Measurements from ENCODE around the gene DHX57. TPM values are rescaled to one million over a fixed set of nuclear protein-coding genes. Genes with fewer than 3 reads are reported as not detected.
"Not testable (repeated sequence)": the region's sequence is repeated elsewhere in the genome, so short reads cannot be mapped to it uniquely, and the experiment has no call there.

Gene DHX57
- polyA plus RNA-seq, 4 donors = 28.0 to 38.4 (median 34.9) TPM

DNA sequence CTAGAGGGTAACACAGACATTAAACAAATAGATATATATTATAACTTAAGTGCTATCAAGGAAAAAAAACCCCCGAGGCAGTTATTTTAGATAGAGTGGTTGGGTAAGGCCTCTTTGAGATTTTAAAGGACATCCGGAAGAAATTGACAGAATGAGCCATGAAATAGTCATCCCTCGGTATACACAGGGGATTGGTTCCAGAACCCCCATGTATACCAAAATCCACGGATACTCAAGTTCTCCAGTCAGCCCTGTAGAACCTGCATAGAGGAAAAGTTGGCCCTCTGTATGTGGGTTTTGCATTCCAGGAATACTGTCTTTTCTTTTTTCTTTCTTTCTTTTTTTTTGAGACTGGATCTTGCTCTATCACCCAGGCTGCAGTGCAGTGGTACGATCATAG is 2.0 kb downstream of the DHX57 start:
- DNase-seq (ENCODE audit: low read depth in 4 of 4, low spot score in 3 of 4) = no peak

DNA sequence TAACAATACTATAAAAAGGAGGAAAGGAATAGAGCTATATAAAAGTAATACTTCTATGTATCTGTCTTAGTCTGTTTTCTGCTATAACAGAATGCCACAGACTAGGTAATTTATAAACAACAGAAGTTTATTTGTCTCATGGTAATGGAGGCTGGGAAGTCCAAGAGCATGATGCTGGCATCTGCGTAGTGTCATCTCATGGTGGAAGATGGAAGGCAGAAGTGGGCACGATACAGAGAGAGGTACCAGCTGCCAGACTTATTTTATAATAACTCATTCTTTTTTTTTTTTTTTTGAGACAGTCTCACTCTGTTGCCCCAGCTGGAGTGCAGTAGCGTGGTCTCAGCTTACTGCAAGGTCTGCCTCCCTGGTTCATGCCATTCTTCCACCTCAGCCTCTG is 4.3 kb downstream of the DHX57 start:
- DNase-seq (ENCODE audit: low read depth in 4 of 4, low spot score in 3 of 4) = no peak

DNA sequence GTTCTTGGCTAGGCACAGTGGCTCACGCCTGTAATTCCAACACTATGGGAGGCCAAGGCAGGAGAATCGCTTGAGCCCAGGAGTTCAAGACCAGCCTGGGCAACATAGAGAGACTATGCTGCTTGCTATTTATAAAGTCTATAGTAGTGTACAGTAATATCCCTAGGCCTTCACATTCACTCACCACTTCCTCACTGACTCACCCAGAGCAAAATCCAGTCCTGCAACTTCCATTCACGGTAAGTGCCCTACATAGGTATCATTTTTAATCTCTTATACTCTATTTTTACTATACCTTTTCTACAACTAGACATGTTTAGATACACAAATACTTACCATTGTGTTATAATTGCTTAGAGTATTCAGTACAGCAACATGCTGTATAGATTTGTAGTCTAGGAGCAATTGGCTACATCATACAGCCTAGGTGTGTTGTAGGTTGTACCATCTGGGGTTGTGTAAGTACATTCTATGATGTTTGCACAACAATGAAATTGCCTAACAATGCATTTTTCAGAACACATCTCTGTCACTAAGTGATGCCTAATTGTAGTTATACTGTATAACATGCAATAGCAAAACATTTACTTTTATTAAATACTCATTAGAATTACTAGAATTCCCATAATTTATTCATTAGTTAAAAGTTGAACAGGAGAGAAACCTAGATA is 8.8 kb downstream of the DHX57 start:
- no peak for DNase-seq (ENCODE audit: low read depth in 4 of 4, low spot score in 3 of 4)

DNA sequence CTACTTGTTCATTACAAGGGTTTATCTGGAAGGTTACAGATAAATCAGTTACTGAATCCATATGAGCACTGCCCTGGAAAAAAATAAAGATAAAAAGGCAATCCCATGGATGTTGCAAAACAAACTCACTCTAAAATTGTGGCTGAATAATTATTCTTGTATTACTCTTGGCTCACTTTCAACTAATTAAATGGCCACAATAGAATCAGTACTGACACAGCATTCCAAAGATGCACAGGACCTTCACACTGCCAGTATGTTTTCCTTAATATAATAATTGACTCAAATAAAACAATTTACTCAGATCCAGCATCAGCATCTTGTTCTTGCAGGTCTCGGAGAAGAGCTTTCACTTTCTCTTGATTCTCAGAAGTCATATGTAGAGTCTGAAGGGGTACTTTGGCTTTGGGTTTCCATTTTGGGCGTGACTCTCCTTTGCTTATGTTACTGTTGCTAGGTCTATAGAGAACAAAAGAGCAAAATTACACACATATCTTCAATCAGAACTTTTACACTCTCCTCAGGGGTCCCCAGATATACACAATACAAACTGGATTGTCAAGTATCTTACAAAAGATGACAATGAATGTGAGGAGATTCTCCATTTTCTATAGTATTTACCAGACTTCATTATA is 12.6 kb downstream of the DHX57 start:
- no peak for DNase-seq (ENCODE audit: low read depth in 4 of 4, low spot score in 3 of 4)

DNA sequence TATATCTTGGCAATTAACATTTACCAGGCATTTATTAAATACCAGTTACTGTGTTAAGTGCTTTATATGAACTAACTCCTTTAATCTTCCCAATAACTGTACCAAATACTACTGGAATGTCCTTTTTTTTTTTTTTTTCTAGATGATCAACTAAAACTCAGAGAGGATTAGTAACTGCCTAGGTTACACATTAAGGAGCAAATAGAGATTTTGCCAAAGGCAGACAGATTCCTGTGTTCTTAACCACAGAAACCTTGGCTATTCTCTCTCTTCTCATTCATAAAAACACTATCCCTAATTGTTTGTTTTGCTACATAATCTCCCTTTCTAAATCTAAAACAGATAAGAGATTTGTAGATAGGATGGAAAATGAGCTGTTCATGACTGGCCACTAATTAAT is 13.3 kb downstream of the DHX57 start:
- no peak for DNase-seq (ENCODE audit: low read depth in 4 of 4, low spot score in 3 of 4)

DNA sequence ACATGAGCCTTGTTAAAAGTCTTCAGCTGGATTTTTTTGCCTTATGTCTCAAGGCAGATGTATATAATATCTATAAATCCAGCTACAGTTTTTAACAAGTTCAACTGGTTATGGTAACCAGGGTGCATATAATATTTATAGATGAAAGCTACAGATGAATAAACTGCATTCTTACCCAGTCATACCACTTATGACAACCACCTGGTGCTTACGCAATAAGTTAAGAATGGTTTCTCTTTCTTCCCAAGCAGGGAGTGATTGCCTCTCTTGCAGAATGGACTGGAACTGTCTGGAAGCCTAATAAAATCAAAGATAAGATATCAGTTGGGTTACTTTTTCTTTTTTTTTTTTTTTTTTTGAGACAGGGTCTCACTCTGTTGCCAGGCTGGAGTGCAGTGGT is 19.6 kb downstream of the DHX57 start:
- DNase-seq (ENCODE audit: low read depth in 4 of 4, low spot score in 3 of 4) = no peak

DNA sequence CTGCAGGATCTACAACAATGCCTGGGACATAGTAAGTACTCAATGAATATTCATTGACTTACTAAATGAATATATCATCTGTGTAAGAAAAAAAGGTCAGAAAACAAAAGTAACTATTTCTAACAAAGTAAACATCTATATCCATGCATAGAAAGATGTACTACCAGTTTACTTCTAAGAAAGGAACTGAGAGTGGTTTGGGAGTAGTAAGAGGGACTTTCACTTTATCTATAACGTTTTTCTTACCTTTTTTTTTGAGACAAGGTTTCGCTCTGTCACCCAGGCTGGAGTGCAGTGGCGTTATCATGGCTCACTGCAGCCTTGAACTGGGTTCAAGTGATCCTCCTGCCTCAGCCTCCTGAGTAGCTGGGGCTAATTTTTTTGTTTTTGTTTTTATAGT is 25.7 kb downstream of the DHX57 start:
- no peak for DNase-seq (ENCODE audit: low read depth in 4 of 4, low spot score in 3 of 4)

DNA sequence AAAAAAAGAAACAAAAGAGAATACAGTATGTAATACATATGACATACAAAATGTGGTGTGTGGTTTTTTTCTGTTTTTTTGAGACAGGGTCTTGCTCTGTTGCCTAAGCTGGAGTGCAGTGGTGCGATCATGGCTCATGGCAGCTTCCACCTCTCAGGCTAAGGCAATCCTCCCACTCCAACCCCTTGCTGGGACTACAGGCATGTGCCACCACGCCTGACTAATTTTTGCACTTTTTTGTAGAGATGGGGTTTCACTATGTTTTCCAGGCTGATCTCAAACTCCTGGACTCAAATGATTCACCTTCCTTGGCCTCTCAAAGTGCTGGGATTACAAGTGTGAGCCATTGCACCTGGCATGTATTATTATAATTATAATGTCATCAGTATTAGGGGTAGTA is 38.9 kb downstream of the DHX57 start:
- peak in 1 of 4 donors; percentile 14 for DNase-seq (ENCODE audit: low read depth in 4 of 4, low spot score in 3 of 4)

DNA sequence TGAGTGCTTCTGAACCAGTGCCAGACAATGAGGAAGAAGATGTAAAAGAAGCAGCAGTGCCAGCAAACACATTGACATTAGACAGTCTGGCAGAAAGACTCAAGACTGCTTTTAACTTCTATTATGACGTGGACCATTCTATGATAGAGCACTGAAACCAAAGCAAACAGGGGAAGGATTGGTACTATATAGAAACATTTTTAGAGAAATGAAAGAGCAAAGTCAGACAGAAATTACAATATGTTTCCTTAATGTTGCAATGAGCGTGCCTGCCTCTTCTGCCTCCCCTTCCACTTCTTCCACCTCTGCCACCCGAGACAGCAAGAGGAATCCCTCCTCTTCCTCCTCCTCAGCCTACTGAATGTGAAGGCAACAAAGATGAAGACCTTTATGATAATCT is 39.7 kb downstream of the DHX57 start:
- no peak for DNase-seq (ENCODE audit: low read depth in 4 of 4, low spot score in 3 of 4)

DNA sequence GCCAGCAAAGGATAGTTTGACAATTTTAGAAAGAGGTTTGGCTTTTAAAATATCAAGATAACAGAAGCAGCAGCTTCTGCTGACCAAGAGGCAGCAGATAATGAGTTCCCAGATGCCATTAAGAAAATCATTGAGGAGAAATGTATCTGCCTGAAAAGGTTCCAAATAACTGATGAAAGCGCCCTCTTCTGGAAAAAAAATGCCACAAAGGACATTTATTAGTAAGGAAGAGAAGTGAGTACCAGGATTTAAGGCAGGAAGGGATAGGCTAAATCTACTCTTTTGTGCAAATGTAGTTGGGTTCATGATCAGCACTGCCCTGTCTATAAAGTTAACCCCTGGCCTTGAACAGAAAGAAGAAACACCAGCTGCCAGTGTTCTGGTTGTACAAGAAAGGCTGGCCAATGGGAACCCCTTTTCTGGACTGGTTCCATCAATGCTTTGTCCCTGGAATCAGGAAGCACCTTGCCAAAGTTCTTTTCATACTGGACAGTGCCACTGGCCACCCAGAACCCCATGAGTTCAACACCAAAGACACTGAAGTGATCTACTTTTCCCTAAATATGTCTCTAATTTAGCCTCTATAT is 40.6 kb downstream of the DHX57 start:
- DNase-seq (ENCODE audit: low read depth in 4 of 4, low spot score in 3 of 4) = no peak

DNA sequence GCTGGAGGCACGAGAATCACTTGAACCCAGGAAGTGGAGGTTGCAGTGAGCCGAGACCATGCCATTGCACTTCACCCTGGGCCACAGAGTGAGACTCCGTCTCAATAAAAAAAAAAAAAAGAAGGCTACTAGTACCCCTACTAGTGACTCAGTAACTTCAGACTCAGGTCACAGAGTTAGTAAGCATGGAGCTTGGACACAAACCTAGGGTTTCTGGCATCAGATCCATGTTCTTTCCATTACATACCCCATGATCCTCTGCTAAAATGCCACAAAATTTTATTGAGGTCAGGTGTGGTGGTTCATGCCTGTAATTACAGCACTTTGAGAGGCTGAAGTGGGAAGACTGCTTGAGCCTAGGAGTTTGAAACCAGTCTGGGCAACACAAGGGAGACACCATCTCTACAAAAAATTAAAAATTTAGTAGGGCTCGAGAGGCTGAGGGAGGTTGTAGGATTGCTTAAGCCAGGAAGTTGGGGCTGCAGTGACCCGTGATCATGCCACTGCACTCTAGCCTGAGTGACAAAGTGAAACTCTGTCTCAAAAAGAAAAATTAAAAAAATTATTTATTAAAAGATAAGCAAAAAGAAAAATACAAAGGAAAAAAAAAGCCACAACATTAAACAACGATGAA is 45.1 kb downstream of the DHX57 start:
- DNase-seq (ENCODE audit: low read depth in 4 of 4, low spot score in 3 of 4) = no peak

DNA sequence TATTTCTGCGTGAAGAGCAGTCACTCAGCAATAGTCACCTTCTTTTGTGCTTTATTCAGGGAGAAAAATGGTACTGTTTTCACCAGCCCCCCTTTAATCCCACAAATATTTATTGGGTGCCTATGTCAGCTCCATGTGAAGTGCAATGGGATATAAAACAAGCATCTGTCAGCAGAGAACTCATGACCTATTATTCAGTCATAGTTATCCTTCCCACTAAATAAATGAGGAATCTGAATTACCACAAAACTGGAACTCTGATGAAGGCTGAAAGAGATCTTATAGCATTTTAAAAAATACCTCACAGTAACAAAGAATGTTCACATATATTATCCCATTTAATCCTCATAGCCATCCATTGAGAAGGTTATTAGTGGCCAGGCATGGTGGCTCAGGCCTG is 45.8 kb downstream of the DHX57 start:
- DNase-seq (ENCODE audit: low read depth in 4 of 4, low spot score in 3 of 4) = no peak

DNA sequence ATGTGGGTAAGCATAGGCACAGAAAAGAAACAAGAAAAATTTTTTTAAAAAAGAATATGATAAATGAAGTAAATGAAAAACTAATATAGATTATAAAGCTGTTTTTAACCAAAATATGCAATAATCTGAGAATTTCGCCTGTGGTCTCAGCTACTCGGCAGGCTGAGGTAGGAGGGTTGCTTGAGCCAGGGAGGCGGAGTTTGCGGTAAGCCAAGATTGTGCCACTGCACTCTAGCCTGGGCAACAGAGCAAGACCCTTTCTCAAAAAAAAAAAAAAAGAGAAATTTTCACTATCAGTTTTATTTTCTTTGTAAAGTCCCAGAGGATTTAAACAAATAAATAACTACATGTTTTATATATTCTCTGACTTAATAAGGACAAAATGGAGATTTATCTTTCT is 47.3 kb downstream of the DHX57 start:
- DNase-seq (ENCODE audit: low read depth in 4 of 4, low spot score in 3 of 4) = no peak

DNA sequence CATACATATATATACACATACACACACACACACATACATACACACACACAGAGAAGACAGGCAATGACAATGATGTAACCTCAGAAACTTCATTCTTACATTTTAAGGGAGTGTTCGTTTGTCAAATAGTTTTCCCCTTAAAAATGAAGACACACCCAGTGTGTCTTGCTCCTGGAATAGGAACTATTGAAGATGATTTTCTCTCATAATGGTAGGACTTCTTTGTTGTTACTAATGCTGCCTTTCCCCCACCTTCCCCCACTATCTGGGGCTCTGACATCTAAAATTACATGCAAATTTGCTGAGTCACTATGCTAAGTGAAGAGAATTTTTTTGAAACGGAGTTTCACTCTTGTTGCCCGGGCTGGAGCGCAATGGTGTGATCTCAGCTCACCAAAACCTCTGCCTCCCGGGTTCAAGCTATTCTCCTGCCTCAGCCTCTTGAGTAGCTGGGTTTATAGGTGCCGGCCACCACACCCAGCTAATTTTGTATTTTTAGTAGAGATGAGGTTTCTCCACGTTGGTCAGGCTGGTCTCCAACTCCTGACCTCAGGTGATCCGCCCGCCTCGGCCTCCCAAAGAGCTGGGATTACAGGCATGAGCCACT is 48.1 kb downstream of the DHX57 start:
- not testable (repeated sequence) for DNase-seq (ENCODE audit: low read depth in 4 of 4, low spot score in 3 of 4)

DNA sequence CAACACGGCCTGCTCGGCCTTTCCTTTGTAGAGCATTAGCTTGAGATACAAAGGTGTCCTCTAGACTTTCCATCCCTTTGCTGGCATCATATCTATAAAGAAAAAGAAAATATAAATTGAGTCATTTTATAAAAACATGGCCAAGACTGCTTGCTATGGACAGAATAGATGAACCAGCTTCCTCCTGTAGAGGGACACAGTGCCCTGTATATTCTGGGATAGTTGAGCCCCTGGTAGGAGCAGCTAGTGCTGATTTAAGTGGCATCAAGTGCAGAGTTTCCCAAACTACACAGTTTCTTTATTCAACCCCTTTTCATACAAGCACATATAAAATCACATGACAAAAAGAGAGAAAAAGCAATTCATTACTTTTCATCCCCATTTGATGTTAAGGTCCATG is 49.8 kb downstream of the DHX57 start:
- DNase-seq (ENCODE audit: low read depth in 4 of 4, low spot score in 3 of 4) = no peak

DNA sequence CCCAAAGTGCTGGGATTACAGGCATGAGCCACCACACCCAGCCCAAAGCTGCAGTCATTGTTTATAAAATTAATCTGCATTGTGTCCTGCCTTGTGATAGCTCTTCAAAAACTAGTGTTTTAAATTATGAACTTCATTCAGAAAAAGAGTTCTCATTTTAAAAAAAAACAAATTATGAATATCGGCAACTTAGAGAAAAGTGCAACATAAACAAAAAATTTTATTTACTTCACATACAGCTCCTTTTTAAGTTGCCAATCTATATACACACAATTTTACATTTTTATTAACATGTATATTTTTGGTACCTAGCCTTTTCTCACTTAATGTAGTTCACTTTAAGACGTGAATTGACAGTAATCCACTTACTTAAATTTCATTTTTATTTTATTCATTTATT is 50.8 kb downstream of the DHX57 start:
- DNase-seq (ENCODE audit: low read depth in 4 of 4, low spot score in 3 of 4) = no peak

DNA sequence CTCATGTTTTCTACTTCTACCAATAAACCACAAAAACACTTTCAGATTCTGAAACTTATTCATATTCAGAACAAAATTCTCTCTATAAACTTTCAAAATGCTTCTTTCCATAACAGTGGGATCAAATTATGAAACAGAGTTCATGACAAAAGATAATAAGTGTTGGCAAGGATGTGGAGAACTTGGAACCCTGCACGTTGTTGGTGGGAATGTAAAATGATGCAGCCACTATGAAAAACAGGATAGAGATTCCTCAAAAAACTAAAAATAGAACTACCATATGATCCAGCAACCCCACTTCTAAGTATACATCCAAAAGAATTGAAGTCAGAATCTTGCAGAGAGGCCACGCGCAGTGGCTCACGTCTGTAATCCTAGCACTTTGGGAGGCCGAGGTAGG is 52.3 kb downstream of the DHX57 start:
- DNase-seq (ENCODE audit: low read depth in 4 of 4, low spot score in 3 of 4) = no peak

DNA sequence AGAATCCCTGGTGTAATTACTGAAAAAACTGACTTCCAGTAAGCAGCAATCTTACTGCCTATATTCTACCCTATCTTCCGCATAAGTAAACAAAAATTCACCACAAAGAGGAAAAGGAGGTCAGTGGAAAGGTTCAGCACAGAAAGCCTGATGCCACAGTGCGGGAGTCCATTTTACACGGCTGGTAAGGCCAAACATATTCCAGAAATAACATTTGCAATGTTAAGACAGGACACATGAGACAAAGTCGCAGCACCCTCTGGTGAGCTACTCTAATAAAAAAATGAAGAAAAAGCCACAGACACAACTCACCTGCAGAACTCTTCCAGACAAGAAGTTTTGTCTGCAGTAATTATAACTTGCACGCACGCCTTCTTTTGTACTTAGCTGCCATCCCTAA is 57.2 kb downstream of the DHX57 start:
- no peak for DNase-seq (ENCODE audit: low read depth in 4 of 4, low spot score in 3 of 4)

DNA sequence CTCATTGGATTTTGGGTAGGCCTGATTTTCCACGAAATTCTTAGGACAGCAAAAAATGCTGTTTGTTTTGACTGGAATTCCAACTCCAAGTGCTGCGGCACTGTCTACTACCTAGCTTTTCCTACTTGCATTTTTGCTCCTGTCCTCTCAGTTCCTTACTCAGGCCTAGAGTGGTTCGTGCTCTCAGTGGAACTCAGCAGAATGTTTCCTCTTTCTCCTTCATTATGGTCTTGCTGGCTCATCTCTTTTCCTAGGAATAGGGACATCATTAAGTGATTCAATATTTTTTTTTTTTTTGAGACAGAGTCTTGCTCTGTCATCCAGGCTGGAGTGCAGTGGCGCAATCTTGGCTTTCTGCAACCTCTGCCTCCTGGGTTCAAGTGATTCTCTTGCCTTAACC is 59.8 kb downstream of the DHX57 start:
- DNase-seq (ENCODE audit: low read depth in 4 of 4, low spot score in 3 of 4) = no peak

DNA sequence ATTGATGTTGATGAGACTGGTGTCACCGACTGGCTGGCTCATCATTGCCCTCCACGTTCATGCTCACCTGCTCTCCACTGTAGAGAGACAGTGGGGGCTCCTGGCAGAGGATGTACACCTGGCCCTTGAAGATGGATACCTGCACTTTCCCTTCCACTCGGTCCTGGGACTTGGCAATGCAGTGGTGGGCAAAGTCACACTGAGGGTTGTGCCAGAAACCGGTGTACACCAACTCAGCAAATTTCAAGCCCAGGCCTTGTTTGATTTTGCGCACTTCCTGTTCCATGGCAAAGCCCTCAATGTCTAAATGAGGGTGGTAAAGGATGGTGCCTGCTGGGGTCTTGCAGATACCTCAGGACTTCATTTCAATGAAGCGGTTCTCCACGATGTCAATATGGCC is 65.2 kb downstream of the DHX57 start:
- no peak for DNase-seq (ENCODE audit: low read depth in 4 of 4, low spot score in 3 of 4)

DNA sequence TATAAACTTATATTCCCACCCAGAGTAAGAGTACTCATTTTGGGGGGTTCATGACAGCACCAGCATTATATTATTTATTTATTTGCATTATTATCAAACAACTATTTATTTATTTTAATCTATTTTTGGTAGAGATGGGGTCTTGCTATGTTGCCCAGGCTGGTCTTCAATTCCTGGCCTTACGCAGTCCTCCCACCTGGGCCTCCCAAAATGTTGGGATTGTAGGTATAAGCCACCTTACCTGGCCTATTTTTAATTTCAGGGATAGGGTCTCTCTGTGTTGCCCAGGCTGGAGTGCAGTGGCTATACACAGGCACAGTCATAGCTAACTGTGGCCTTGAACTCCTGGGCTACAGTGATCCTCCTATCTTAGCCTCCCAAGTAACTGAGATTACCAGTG is 67.1 kb downstream of the DHX57 start:
- no peak for DNase-seq (ENCODE audit: low read depth in 4 of 4, low spot score in 3 of 4)

DNA sequence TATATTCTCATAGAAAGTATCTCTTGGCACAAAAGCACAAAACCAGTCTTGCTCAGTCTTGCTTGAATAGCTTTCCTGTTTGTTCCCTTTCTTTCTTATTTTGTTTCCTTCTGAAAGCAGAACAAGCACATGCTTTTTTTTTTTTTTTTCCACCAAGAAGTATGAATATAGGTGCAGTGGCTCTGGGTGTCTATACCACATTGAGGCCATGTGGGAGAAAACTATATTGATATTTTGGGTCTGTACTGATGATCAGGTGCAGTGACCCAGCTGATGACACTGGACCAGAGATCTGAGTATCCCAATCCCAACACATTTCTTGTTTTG is 69.0 kb downstream of the DHX57 start:
- DNase-seq (ENCODE audit: low read depth in 4 of 4, low spot score in 3 of 4) = no peak
